Measurements from ENCODE around the gene SLC9A3.

SLC9A3 gene

GRCh38 chr5:444226-444625 lies 80.0 kb downstream of the SLC9A3 start:
- peaks cover 4 to 35% (median 22%) of the 10 kb centered on the region in 4 experiments for H3K36me3 ChIP-seq (ENCODE audit: control insufficient read depth in 4 of 4, insufficient read depth in 4 of 4, low read length in 3 of 4)
- CTCF ChIA-PET: interaction anchor here (1.7 to 4.1 kb wide), 3 partner anchors 16 to 128 kb away, joined by 3 to 17 read pairs (median 14); no protein-coding TSS in a partner anchor
- peaks cover 0 to 74% (median 26%) of the 10 kb centered on the region in 4 experiments for H3K4me1 ChIP-seq (ENCODE audit: control extremely low read depth in 1 of 4, control insufficient read depth in 4 of 4, insufficient read depth in 4 of 4, low read length in 3 of 4)
- H3K27ac ChIP-seq (ENCODE audit: insufficient read depth in 1 of 2, low read depth in 1 of 2, low read length in 2 of 2, poor library complexity in 1 of 2, severe bottlenecking in 2 of 2): no peak overlapping the region
- no peaks in the 10 kb centered on the region for H3K27me3 ChIP-seq (replicated peaks in 2 of 5; ENCODE audit: control insufficient read depth in 4 of 5, insufficient read depth in 5 of 5, low read length in 4 of 5)
- no peaks in the 10 kb centered on the region for H3K9me3 ChIP-seq (ENCODE audit: control extremely low read depth in 1 of 5, control insufficient read depth in 4 of 5, insufficient read depth in 2 of 5, low read depth in 1 of 5, low read length in 4 of 5)
- DNase-seq: no peak
- H3K4me3 ChIP-seq (ENCODE audit: control insufficient read depth in 1 of 7, extremely low read depth in 1 of 7, insufficient read depth in 4 of 7, low read depth in 2 of 7, low read length in 6 of 7): peak overlapping the region in 5 of 7 experiments; percentile 78 to 98 (median 92)
- POLR2A ChIA-PET: no interaction called here
- WGBS (ENCODE audit: insufficient coverage): 94% methylated on average over 5 of the region's 8 CpGs

GRCh38 chr5:443239-444151 lies 80.8 kb downstream of the SLC9A3 start:
- WGBS (ENCODE audit: insufficient coverage): 24% methylated on average over 46 of the region's 62 CpGs
- ChIA-PET POLR2A (interaction anchor here (0.5 kb wide), 1 partner anchor 82 kb away, joined by 3 read pairs; no protein-coding TSS in a partner anchor), CTCF (interaction anchor here (1.7 to 4.1 kb wide), 2 partner anchors 15 to 127 kb away, joined by 3 to 14 read pairs; no protein-coding TSS in a partner anchor)
- Histone ChIP-seq H3K27me3 (replicated peaks in 2 of 5; ENCODE audit: control insufficient read depth in 4 of 5, insufficient read depth in 5 of 5, low read length in 4 of 5) (no peaks in the 10 kb centered on the region), H3K4me1 (ENCODE audit: control extremely low read depth in 1 of 4, control insufficient read depth in 4 of 4, insufficient read depth in 4 of 4, low read length in 3 of 4) (peaks cover 0 to 73% (median 26%) of the 10 kb centered on the region in 4 experiments), H3K27ac (ENCODE audit: insufficient read depth in 1 of 2, low read depth in 1 of 2, low read length in 2 of 2, poor library complexity in 1 of 2, severe bottlenecking in 2 of 2) (peak overlapping the region in 1 of 2 experiments; percentile 84), H3K36me3 (ENCODE audit: control insufficient read depth in 4 of 4, insufficient read depth in 4 of 4, low read length in 3 of 4) (peaks cover 2 to 27% (median 16%) of the 10 kb centered on the region in 4 experiments), H3K4me3 (ENCODE audit: control insufficient read depth in 1 of 7, extremely low read depth in 1 of 7, insufficient read depth in 4 of 7, low read depth in 2 of 7, low read length in 6 of 7) (peak overlapping the region; percentile 63 to 98 (median 89)), H3K9me3 (ENCODE audit: control extremely low read depth in 1 of 5, control insufficient read depth in 4 of 5, insufficient read depth in 2 of 5, low read depth in 1 of 5, low read length in 4 of 5) (no peaks in the 10 kb centered on the region)
- DNase-seq: peak in 2 of 3 donors; percentile 29 to 45

DNA sequence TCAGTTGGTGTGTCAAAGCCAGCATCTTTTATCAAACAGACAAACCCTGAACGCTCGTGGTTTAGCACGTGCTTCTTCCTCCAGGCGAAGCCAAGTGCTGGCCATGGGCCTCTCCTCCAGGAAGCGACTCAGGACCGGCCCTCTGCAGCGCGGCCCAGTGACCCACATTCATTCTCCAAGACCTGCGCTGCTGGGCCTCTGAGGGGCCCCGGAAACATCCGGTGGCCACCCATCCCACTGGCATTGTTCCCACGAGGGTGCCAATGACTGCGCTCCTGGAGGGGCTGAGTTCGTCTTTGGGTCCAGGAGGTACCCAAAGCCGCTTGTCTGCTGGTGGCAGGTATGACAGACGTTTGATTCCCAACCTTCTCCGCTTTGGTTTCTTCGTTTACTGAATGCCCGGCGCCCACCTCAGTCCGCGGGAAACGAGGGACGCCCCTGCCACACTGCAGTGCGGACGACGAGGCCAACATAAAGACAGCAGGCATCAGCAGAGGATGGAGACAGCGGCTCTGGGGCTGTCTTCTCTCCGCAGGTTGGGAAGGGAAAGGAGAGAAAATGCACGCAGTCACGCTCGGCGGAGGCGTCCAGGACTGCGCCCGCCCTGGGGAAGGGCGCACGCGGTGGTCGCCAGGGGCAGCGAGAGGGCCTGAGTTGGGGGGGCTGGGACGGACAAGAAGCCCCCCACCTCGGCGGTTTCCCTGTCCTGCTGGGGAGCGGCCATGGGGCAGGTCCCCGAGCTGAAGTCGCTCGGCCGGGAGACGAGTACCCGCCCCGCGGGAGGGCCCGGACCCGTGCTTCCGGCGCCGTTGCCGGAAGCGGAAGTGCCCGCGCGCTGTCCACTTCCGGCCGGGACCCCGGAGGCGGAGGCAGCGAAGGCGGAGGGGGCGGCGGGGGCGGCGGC lies 81.7 kb downstream of the SLC9A3 start, which contains the start of gene EXOC3:
Gene EXOC3 (plus strand): TSS at position 842 of the 904 bp plus-strand sequence. CDS start 3,030 bp downstream, outside the sequence.
- DNase-seq: peak; percentile 61 to 75 (median 73)
- H3K36me3 ChIP-seq (ENCODE audit: control insufficient read depth in 4 of 4, insufficient read depth in 4 of 4, low read length in 3 of 4): peaks cover 2 to 18% (median 8%) of the 10 kb centered on the region in 4 experiments
- no peaks in the 10 kb centered on the region for H3K9me3 ChIP-seq (ENCODE audit: control extremely low read depth in 1 of 5, control insufficient read depth in 4 of 5, insufficient read depth in 2 of 5, low read depth in 1 of 5, low read length in 4 of 5)
- peak within 1 kb of the TSS; percentile 63 to 98 (median 89) for H3K4me3 ChIP-seq (ENCODE audit: control insufficient read depth in 1 of 7, extremely low read depth in 1 of 7, insufficient read depth in 4 of 7, low read depth in 2 of 7, low read length in 6 of 7)
- 12% methylated on average over 48 of the region's 73 CpGs for WGBS (ENCODE audit: insufficient coverage)
- POLR2A ChIA-PET: interaction anchor here (0.5 kb wide), 1 partner anchor 83 kb away, joined by 3 read pairs; no protein-coding TSS in a partner anchor
- peak within 1 kb of the TSS; percentile 15 to 84 for H3K27ac ChIP-seq (ENCODE audit: insufficient read depth in 1 of 2, low read depth in 1 of 2, low read length in 2 of 2, poor library complexity in 1 of 2, severe bottlenecking in 2 of 2)
- H3K27me3 ChIP-seq (replicated peaks in 2 of 5; ENCODE audit: control insufficient read depth in 4 of 5, insufficient read depth in 5 of 5, low read length in 4 of 5): no peaks in the 10 kb centered on the region
- peaks cover 0 to 64% (median 25%) of the 10 kb centered on the region in 4 experiments for H3K4me1 ChIP-seq (ENCODE audit: control extremely low read depth in 1 of 4, control insufficient read depth in 4 of 4, insufficient read depth in 4 of 4, low read length in 3 of 4)
- CTCF ChIA-PET: interaction anchor here (0.9 kb wide), 1 partner anchor 14 kb away, joined by 3 read pairs; no protein-coding TSS in a partner anchor

- H3K27me3 ChIP-seq (replicated peaks in 2 of 5; ENCODE audit: control insufficient read depth in 4 of 5, insufficient read depth in 5 of 5, low read length in 4 of 5): no peaks in the 10 kb centered on the region
- ChIA-PET CTCF (interaction anchor here (0.9 kb wide), 2 partner anchors 13 to 16 kb away, joined by 3 read pairs; no protein-coding TSS in a partner anchor), POLR2A (no interaction called here)
- H3K4me1 ChIP-seq (ENCODE audit: control extremely low read depth in 1 of 4, control insufficient read depth in 4 of 4, insufficient read depth in 4 of 4, low read length in 3 of 4): peaks cover 0 to 64% (median 25%) of the 10 kb centered on the region in 4 experiments
- DNase-seq: no peak
- no peaks in the 10 kb centered on the region for H3K9me3 ChIP-seq (ENCODE audit: control extremely low read depth in 1 of 5, control insufficient read depth in 4 of 5, insufficient read depth in 2 of 5, low read depth in 1 of 5, low read length in 4 of 5)
- WGBS (ENCODE audit: insufficient coverage): 78% methylated on average over 4 of the region's 5 CpGs
- no peak overlapping the region for H3K27ac ChIP-seq (ENCODE audit: insufficient read depth in 1 of 2, low read depth in 1 of 2, low read length in 2 of 2, poor library complexity in 1 of 2, severe bottlenecking in 2 of 2)
- peak overlapping the region in 5 of 7 experiments; percentile 46 to 98 (median 92) for H3K4me3 ChIP-seq (ENCODE audit: control insufficient read depth in 1 of 7, extremely low read depth in 1 of 7, insufficient read depth in 4 of 7, low read depth in 2 of 7, low read length in 6 of 7)
- peaks cover under 1 to 15% (median 3%) of the 10 kb centered on the region in 4 experiments for H3K36me3 ChIP-seq (ENCODE audit: control insufficient read depth in 4 of 4, insufficient read depth in 4 of 4, low read length in 3 of 4)
Observed at GRCh38 chr5:441996-442334, 82.3 kb downstream of the SLC9A3 start.

- no peak for DNase-seq
- no peaks in the 10 kb centered on the region for H3K9me3 ChIP-seq (ENCODE audit: control extremely low read depth in 1 of 5, control insufficient read depth in 4 of 5, insufficient read depth in 2 of 5, low read depth in 1 of 5, low read length in 4 of 5)
- peaks cover 0 to 12% (median 0%) of the 10 kb centered on the region in 4 experiments for H3K36me3 ChIP-seq (ENCODE audit: control insufficient read depth in 4 of 4, insufficient read depth in 4 of 4, low read length in 3 of 4)
- H3K27me3 ChIP-seq (replicated peaks in 2 of 5; ENCODE audit: control insufficient read depth in 4 of 5, insufficient read depth in 5 of 5, low read length in 4 of 5): no peaks in the 10 kb centered on the region
- POLR2A ChIA-PET: no interaction called here
- H3K4me3 ChIP-seq (ENCODE audit: control insufficient read depth in 1 of 7, extremely low read depth in 1 of 7, insufficient read depth in 4 of 7, low read depth in 2 of 7, low read length in 6 of 7): no peak overlapping the region
- H3K4me1 ChIP-seq (ENCODE audit: control extremely low read depth in 1 of 4, control insufficient read depth in 4 of 4, insufficient read depth in 4 of 4, low read length in 3 of 4): peaks cover 0 to 57% (median 23%) of the 10 kb centered on the region in 4 experiments
- CTCF ChIA-PET: interaction anchor here (0.6 to 2.1 kb wide), 4 partner anchors 9 to 252 kb away, joined by 3 to 6 read pairs (median 5); no protein-coding TSS in a partner anchor
- no peak overlapping the region for H3K27ac ChIP-seq (ENCODE audit: insufficient read depth in 1 of 2, low read depth in 1 of 2, low read length in 2 of 2, poor library complexity in 1 of 2, severe bottlenecking in 2 of 2)
- WGBS (ENCODE audit: insufficient coverage): 87% methylated on average over 18 of the region's 18 CpGs
Observed at GRCh38 chr5:440401-441201, 83.6 kb downstream of the SLC9A3 start.

- peaks cover 0 to 49% (median 22%) of the 10 kb centered on the region in 4 experiments for H3K4me1 ChIP-seq (ENCODE audit: control extremely low read depth in 1 of 4, control insufficient read depth in 4 of 4, insufficient read depth in 4 of 4, low read length in 3 of 4)
- H3K9me3 ChIP-seq (ENCODE audit: control extremely low read depth in 1 of 5, control insufficient read depth in 4 of 5, insufficient read depth in 2 of 5, low read depth in 1 of 5, low read length in 4 of 5): no peaks in the 10 kb centered on the region
- CTCF ChIA-PET: interaction anchor here (1.1 to 2.1 kb wide), 3 partner anchors 8 to 123 kb away, joined by 4 to 6 read pairs (median 6); no protein-coding TSS in a partner anchor
- no peak overlapping the region for H3K4me3 ChIP-seq (ENCODE audit: control insufficient read depth in 1 of 7, extremely low read depth in 1 of 7, insufficient read depth in 4 of 7, low read depth in 2 of 7, low read length in 6 of 7)
- no peak for DNase-seq
- peaks cover 0 to 19% (median 0%) of the 10 kb centered on the region in 4 experiments for H3K36me3 ChIP-seq (ENCODE audit: control insufficient read depth in 4 of 4, insufficient read depth in 4 of 4, low read length in 3 of 4)
- WGBS (ENCODE audit: insufficient coverage): 93% methylated on average over 14 of the region's 14 CpGs
- no peak overlapping the region for H3K27ac ChIP-seq (ENCODE audit: insufficient read depth in 1 of 2, low read depth in 1 of 2, low read length in 2 of 2, poor library complexity in 1 of 2, severe bottlenecking in 2 of 2)
- H3K27me3 ChIP-seq (replicated peaks in 2 of 5; ENCODE audit: control insufficient read depth in 4 of 5, insufficient read depth in 5 of 5, low read length in 4 of 5): no peaks in the 10 kb centered on the region
- POLR2A ChIA-PET: interaction anchor here (0.6 kb wide), 1 partner anchor 57 kb away, joined by 5 read pairs; no protein-coding TSS in a partner anchor
Observed at GRCh38 chr5:439636-440035, 84.6 kb downstream of the SLC9A3 start.
